KMS-11 (cell line): Measurements from ENCODE around the gene C1orf74.

Experiments used
- H2AFZ ChIP-seq: fragments of 200-600 bp; sonication (generic); 2 replicates; pipeline ENCODE4 v1.6.1; 2016; ENCODE audit warnings: antibody characterized with exemption, mixed run types, low read depth
- H3K27ac ChIP-seq: fragments of 200-600 bp; sonication (generic); 2 replicates; pipeline ENCODE4 v1.6.1; 2016; ENCODE audit warnings: mild to moderate bottlenecking, mixed run types
- H3K27me3 ChIP-seq: fragments of 200-600 bp; sonication (generic); 2 replicates; pipeline ENCODE4 v1.6.1; 2017; ENCODE audit warnings: mild to moderate bottlenecking, low read depth, mixed run types, moderate library complexity; ENCODE audit not compliant: insufficient read depth
- H3K36me3 ChIP-seq: fragments of 200-600 bp; sonication (generic); 2 replicates; pipeline ENCODE4 v1.6.1; 2017; ENCODE audit warnings: mild to moderate bottlenecking, mixed run types; ENCODE audit not compliant: insufficient read depth
- H3K4me1 ChIP-seq: fragments of 200-600 bp; sonication (generic); 2 replicates; pipeline ENCODE4 v1.6.1; 2016; ENCODE audit warnings: mild to moderate bottlenecking, low read depth, mixed run types; ENCODE audit not compliant: poor library complexity, severe bottlenecking
- H3K4me2 ChIP-seq: fragments of 200-600 bp; sonication (generic); 2 replicates; pipeline ENCODE4 v1.7.0; 2016; ENCODE audit warnings: mild to moderate bottlenecking, mixed run types
- H3K4me3 ChIP-seq: fragments of 200-600 bp; sonication (generic); IDR thresholded peaks from 2 replicates; pipeline ENCODE4 v1.6.1; 2017; ENCODE audit warnings: low read depth, low read length, mixed read lengths; ENCODE audit not compliant: insufficient read depth
- H3K79me2 ChIP-seq: fragments of 200-600 bp; sonication (generic); 2 replicates; pipeline ENCODE4 v1.6.1; 2016; ENCODE audit warnings: low read depth, mixed run types; ENCODE audit not compliant: insufficient read depth
- H3K9ac ChIP-seq: fragments of 200-600 bp; sonication (generic); 2 replicates; pipeline ENCODE4 v1.6.1; 2016; ENCODE audit warnings: mild to moderate bottlenecking, mixed run types
- H4K20me1 ChIP-seq: fragments of 200-600 bp; sonication (generic); 2 replicates; pipeline ENCODE4 v1.6.1; 2016; ENCODE audit warnings: mild to moderate bottlenecking, mixed run types; ENCODE audit not compliant: insufficient read depth
- TF ChIP-seq, protein P1 (sequence below): fragments of 200-600 bp; sonication (generic); conservative IDR thresholded peaks from 2 replicates; pipeline ENCODE4 v1.6.1; 2017; ENCODE audit warnings: low read depth, mild to moderate bottlenecking, antibody characterized with exemption, low read length, moderate library complexity, mixed read lengths

Gene C1orf74

GRCh38 chr1:209777587-209777986 is 6.8 kb downstream of the C1orf74 start:
- Histone ChIP-seq H2AFZ (no peak overlapping the region), H3K27me3 (no peaks in the 10 kb centered on the region), H3K27ac (no peak overlapping the region), H4K20me1 (no peaks in the 10 kb centered on the region), H3K4me3 (no peak overlapping the region), H3K4me1 (peaks cover 18% of the 10 kb centered on the region), H3K79me2 (no peaks in the 10 kb centered on the region), H3K4me2 (no peak overlapping the region), H3K36me3 (peaks cover 4% of the 10 kb centered on the region; the same call in 1 of the 2 replicates), H3K9ac (no peak overlapping the region)
- TF ChIP-seq, protein P1, sequence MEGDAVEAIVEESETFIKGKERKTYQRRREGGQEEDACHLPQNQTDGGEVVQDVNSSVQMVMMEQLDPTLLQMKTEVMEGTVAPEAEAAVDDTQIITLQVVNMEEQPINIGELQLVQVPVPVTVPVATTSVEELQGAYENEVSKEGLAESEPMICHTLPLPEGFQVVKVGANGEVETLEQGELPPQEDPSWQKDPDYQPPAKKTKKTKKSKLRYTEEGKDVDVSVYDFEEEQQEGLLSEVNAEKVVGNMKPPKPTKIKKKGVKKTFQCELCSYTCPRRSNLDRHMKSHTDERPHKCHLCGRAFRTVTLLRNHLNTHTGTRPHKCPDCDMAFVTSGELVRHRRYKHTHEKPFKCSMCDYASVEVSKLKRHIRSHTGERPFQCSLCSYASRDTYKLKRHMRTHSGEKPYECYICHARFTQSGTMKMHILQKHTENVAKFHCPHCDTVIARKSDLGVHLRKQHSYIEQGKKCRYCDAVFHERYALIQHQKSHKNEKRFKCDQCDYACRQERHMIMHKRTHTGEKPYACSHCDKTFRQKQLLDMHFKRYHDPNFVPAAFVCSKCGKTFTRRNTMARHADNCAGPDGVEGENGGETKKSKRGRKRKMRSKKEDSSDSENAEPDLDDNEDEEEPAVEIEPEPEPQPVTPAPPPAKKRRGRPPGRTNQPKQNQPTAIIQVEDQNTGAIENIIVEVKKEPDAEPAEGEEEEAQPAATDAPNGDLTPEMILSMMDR = no peak

GRCh38 chr1:209775678-209776077 is 8.7 kb downstream of the C1orf74 start:
- TF ChIP-seq, protein P1 = no peak
- Histone ChIP-seq H3K79me2 (no peaks in the 10 kb centered on the region), H2AFZ (no peak overlapping the region), H3K36me3 (peaks cover 4% of the 10 kb centered on the region; the same call in 1 of the 2 replicates), H3K27ac (no peak overlapping the region), H3K27me3 (no peaks in the 10 kb centered on the region), H4K20me1 (no peaks in the 10 kb centered on the region), H3K4me2 (no peak overlapping the region), H3K4me1 (peaks cover 18% of the 10 kb centered on the region), H3K4me3 (no peak overlapping the region), H3K9ac (no peak overlapping the region)

GRCh38 chr1:209774592-209774991 is 9.8 kb downstream of the C1orf74 start:
- H3K9ac ChIP-seq = no peak overlapping the region
- H3K36me3 ChIP-seq = peaks cover 4% of the 10 kb centered on the region; the same call in 1 of the 2 replicates
- TF ChIP-seq, protein P1 = no peak
- H2AFZ ChIP-seq = no peak overlapping the region
- H3K4me3 ChIP-seq = no peak overlapping the region
- H3K27ac ChIP-seq = no peak overlapping the region
- no peak overlapping the region for H3K4me2 ChIP-seq
- no peaks in the 10 kb centered on the region for H4K20me1 ChIP-seq
- peaks cover 19% of the 10 kb centered on the region for H3K4me1 ChIP-seq
- H3K27me3 ChIP-seq = no peaks in the 10 kb centered on the region
- H3K79me2 ChIP-seq = peaks cover 8% of the 10 kb centered on the region

DNA sequence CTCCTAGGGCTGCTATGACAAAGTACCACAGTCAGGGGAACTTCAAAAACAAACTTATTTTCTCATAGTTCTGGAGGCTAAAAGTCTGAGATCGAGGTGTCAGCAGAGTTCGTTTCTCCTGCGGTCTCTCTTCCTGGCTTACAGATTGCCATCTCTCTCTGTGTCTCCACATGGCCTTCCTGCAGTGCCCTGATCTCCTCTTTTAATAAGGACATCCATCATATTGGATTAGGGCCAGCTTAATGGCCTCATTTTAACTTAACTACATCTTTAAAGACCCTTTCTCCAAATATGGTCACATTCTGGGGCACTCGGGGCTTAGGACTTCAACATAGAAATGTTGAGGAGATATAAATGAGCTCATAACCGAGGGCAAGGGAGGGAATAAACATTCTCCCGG is 12.2 kb downstream of the C1orf74 start:
- Histone ChIP-seq H3K36me3 (peaks cover 4% of the 10 kb centered on the region; the same call in 1 of the 2 replicates), H3K79me2 (peaks cover 10% of the 10 kb centered on the region), H3K9ac (no peak overlapping the region), H3K4me1 (peaks cover 32% of the 10 kb centered on the region), H3K27me3 (no peaks in the 10 kb centered on the region), H2AFZ (no peak overlapping the region), H3K4me2 (no peak overlapping the region), H3K4me3 (no peak overlapping the region), H3K27ac (no peak overlapping the region), H4K20me1 (no peaks in the 10 kb centered on the region)
- TF ChIP-seq, protein P1 = no peak
